ENCODE results near the gene RABGAP1L.

RABGAP1L gene

DNA sequence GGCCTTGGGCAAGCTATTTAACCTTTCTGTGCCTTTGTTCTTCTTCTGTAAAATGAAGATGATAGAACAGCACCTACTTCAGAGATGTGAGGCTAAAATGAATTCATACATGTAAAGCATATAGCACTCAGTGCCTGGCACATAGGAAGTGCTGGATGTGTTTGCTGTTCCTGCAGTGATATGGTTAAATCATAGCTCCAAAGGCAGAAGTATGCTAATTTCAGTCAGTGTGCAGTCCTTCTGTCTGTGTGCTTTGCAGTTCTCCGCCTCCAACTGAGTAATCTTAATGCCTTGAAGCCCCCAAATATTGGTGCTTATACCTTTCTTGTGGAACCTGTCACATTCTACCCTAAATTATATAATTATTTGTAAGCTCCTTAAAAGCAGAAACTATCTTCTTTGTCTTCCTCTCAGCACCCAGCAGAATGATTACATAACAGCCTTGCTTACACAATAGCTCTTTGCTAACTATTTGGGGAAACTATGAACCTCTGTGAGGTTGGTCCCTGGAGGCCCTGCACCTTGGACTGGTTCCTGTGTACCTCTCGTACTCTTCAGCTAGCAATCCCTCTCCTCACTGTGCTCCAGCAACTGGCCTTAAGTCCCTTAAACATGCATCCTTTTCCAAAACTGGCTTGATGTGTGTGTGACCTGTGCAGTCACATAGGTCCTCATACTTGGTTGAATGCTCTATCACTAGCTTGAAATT lies 783.4 kb downstream of the RABGAP1L start:
- Histone ChIP-seq H3K27me3 (ENCODE audit: insufficient read depth, low read depth) (no peaks in the 10 kb centered on the region), H3K36me3 (ENCODE audit: insufficient read depth) (no peaks in the 10 kb centered on the region), H3K79me2 (ENCODE audit: insufficient read depth, low read depth) (no peaks in the 10 kb centered on the region), H4K20me1 (ENCODE audit: insufficient read depth) (no peaks in the 10 kb centered on the region), H3K4me3 (IDR thresholded peaks at IDR 0.05; ENCODE audit: insufficient read depth, low read depth, low read length) (no peak overlapping the region), H2AFZ (ENCODE audit: low read depth) (no peak overlapping the region), H3K4me1 (ENCODE audit: low read depth, poor library complexity, severe bottlenecking) (no peaks in the 10 kb centered on the region), H3K4me2 (no peak overlapping the region), H3K27ac (no peak overlapping the region), H3K9ac (no peak overlapping the region)
- TF ChIP-seq, protein P1, sequence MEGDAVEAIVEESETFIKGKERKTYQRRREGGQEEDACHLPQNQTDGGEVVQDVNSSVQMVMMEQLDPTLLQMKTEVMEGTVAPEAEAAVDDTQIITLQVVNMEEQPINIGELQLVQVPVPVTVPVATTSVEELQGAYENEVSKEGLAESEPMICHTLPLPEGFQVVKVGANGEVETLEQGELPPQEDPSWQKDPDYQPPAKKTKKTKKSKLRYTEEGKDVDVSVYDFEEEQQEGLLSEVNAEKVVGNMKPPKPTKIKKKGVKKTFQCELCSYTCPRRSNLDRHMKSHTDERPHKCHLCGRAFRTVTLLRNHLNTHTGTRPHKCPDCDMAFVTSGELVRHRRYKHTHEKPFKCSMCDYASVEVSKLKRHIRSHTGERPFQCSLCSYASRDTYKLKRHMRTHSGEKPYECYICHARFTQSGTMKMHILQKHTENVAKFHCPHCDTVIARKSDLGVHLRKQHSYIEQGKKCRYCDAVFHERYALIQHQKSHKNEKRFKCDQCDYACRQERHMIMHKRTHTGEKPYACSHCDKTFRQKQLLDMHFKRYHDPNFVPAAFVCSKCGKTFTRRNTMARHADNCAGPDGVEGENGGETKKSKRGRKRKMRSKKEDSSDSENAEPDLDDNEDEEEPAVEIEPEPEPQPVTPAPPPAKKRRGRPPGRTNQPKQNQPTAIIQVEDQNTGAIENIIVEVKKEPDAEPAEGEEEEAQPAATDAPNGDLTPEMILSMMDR (conservative IDR thresholded peaks at IDR 0.05; ENCODE audit: low read depth, low read length), result no peak

DNA sequence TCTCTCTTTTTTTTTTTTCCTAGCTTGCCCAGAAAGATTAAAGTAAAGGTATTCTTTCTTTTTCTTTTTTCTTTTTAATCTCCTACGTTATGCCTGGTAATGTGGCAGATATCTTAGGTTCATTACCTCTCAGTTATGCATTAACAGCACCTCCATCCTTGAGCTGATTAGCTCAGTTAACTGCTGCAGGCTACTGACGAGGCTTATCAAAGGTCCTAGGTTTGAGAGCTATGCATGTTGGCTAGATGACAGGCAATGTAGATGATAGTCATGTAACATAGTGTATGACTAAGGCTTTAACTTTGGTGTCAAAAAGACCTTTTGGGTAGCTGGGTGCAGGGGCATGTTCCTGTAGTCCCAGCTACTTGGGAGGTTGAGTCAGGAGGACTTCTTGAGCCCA lies 786.7 kb downstream of the RABGAP1L start:
- Histone ChIP-seq H3K4me1 (ENCODE audit: low read depth, poor library complexity, severe bottlenecking) (no peaks in the 10 kb centered on the region), H3K9ac (no peak overlapping the region), H2AFZ (ENCODE audit: low read depth) (no peak overlapping the region), H3K27ac (no peak overlapping the region), H3K36me3 (ENCODE audit: insufficient read depth) (no peaks in the 10 kb centered on the region), H3K79me2 (ENCODE audit: insufficient read depth, low read depth) (no peaks in the 10 kb centered on the region), H3K4me3 (IDR thresholded peaks at IDR 0.05; ENCODE audit: insufficient read depth, low read depth, low read length) (no peak overlapping the region), H3K4me2 (no peak overlapping the region), H3K27me3 (ENCODE audit: insufficient read depth, low read depth) (no peaks in the 10 kb centered on the region), H4K20me1 (ENCODE audit: insufficient read depth) (no peaks in the 10 kb centered on the region)
- TF ChIP-seq, protein P1 (conservative IDR thresholded peaks at IDR 0.05; ENCODE audit: low read depth, low read length), result no peak

DNA sequence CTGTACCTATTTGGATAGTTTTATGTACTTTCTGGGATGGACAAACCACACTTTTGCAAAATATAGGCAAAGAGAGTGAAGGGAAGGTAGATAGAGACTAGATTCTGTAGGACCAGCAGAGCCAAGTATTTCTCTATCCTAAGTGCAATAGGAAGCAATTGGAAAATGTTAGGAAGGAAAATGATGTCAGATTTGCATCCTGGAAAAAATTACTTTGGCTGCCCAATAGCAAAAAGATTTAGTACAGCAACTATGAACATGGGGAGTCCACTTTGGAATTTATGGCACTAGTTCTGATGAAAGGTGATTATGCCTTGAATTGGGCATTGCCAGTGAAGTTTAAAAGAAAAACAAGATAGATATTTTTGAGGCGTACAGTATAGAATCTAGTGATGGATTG lies 789.7 kb downstream of the RABGAP1L start:
- TF ChIP-seq, protein P1 (conservative IDR thresholded peaks at IDR 0.05; ENCODE audit: low read depth, low read length), result no peak
- peaks cover 13% of the 10 kb centered on the region for H3K4me1 ChIP-seq (ENCODE audit: low read depth, poor library complexity, severe bottlenecking)
- no peaks in the 10 kb centered on the region for H4K20me1 ChIP-seq (ENCODE audit: insufficient read depth)
- no peak overlapping the region for H3K9ac ChIP-seq
- no peaks in the 10 kb centered on the region for H3K27me3 ChIP-seq (ENCODE audit: insufficient read depth, low read depth)
- H3K27ac ChIP-seq, result no peak overlapping the region
- no peaks in the 10 kb centered on the region for H3K79me2 ChIP-seq (ENCODE audit: insufficient read depth, low read depth)
- no peak overlapping the region for H3K4me2 ChIP-seq
- H3K36me3 ChIP-seq (ENCODE audit: insufficient read depth), result no peaks in the 10 kb centered on the region
- H2AFZ ChIP-seq (ENCODE audit: low read depth), result no peak overlapping the region
- no peak overlapping the region for H3K4me3 ChIP-seq (IDR thresholded peaks at IDR 0.05; ENCODE audit: insufficient read depth, low read depth, low read length)

DNA sequence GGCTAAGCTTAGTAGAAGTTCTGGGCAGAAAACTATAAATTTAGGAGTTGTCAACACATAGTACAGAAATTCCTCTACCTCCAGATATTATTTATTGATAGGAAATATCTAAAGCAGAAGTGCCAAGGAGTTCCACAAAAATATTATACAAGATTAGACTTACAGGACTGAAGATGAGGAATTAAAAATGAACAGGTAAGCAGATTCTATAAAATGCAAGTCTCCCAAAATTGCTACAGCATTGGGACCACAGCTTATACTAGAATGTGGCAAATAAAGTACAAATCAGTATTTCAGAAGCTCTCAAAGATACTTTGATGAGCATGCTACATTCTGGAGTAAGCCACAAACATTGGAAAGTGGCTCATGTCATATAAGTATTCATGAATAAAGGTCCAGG lies 790.3 kb downstream of the RABGAP1L start:
- peaks cover 19% of the 10 kb centered on the region for H3K4me1 ChIP-seq (ENCODE audit: low read depth, poor library complexity, severe bottlenecking)
- H3K79me2 ChIP-seq (ENCODE audit: insufficient read depth, low read depth), result no peaks in the 10 kb centered on the region
- H2AFZ ChIP-seq (ENCODE audit: low read depth), result no peak overlapping the region
- no peaks in the 10 kb centered on the region for H4K20me1 ChIP-seq (ENCODE audit: insufficient read depth)
- no peak overlapping the region for H3K4me2 ChIP-seq
- no peak overlapping the region for H3K9ac ChIP-seq
- TF ChIP-seq, protein P1 (conservative IDR thresholded peaks at IDR 0.05; ENCODE audit: low read depth, low read length), result no peak
- H3K36me3 ChIP-seq (ENCODE audit: insufficient read depth), result no peaks in the 10 kb centered on the region
- no peaks in the 10 kb centered on the region for H3K27me3 ChIP-seq (ENCODE audit: insufficient read depth, low read depth)
- H3K27ac ChIP-seq, result no peak overlapping the region
- H3K4me3 ChIP-seq (IDR thresholded peaks at IDR 0.05; ENCODE audit: insufficient read depth, low read depth, low read length), result no peak overlapping the region
